Activated CD4-positive, alpha-beta T cell treated with anti-CD3 and anti-CD28 coated beads, Interleukin-2, Interleukin-4, amounts not matched to agents 100 ng/mL and 50 ng/mL, durations not matched to agents 16 hours and 8 hours (primary cell): Measurements from ENCODE around the gene PCMT1.
"Not testable (repeated sequence)": the region's sequence is repeated elsewhere in the genome, so short reads cannot be mapped to it uniquely, and the experiment has no call there.

Experiments used
- DNase-seq: peaks from one replicate; pipeline ENCODE4 v3.0.0-alpha.2; 2020; ENCODE audit warnings: low spot score

Gene PCMT1

DNA sequence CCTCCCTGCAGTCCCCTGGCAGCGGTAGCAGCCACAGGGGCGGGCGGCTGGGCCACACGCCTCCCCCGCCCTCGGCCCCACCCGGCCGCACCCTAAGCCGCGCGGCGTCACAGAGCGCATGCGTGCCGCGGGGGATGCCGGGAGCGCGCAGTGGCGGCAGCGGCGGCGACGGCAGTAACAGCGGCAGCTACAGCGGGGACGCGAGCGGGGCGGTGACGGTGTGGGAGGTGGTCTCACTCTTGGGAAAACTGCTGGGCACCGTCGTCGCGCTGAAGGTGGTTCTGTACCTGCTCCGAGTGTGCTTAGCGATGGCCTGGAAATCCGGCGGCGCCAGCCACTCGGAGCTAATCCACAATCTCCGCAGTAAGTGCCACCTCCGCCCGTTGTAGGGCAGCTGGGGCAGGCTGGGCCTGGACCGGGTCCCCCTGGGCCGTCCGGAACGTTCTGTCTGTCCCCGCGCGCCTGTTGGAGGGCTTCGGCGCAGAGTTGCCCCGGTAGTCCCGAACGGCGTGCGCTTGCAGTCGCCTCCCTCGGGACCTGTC is at the start of gene PCMT1:
Gene PCMT1, plus strand, starts transcription at position 148 of the 542 bp plus-strand sequence. Its CDS starts 161 bp downstream, at position 309.
- DNase-seq = peak; percentile 89

DNA sequence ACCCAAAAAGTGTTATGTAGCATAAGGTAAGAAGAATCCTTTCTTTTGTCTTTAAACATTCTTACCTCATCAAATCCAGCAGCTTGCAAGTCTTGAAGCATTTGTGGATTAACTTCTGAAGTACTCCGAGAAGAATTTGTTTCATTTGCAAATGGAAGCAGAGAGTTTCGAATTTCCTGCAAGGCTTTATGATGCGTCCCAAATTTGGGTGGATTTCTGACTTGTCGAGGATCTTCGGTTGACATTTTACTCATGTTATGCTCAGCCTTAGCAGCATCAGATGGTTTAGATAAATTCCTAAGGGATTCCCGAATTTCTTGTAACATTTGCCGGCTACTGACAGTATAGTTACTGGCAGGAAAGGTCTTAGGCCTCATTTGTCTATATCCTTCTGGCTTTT is 47.8 kb upstream of the PCMT1 start:
- no peak for DNase-seq

DNA sequence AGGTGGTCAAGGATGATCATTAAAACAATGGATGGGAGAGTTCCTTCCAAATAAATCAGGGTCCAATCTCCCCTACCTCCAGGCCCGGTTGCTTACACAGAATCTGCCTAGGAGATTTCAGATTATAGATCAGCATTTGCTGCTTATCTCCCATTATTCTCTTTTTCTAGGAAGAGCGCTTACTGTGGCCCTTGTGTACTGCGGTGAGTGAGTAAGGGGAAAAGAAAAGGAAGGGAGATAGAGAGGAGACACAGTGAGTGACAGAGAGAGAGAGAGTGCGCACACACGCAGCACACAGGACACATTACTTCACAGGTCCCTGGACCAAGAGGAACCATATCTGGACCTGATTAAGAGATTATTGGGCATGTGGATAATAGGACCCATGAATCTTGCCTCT is 37.8 kb upstream of the PCMT1 start:
- DNase-seq = no peak

DNA sequence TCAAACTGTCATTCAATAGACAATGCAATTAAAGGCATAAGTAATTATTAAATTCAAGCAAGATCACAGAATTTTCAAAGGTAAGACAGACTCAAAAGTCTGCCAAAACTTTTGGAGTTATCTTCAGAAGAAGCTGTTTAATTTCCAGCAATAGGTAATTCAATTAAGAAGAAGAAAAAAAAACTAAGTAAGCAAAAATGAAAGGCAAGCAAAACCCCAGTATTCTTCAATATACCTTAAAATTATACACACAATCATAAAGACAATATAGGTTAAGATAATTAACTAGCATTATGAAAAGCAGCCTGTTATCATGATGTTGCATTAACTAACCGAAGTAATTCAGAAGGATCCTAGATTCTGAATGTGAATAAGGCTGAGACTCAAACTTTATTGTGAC is 35.1 kb upstream of the PCMT1 start:
- DNase-seq = no peak

GRCh38 chr6:149716181-149716963 is 33.2 kb upstream of the PCMT1 start:
- DNase-seq = peak; percentile 44

DNA sequence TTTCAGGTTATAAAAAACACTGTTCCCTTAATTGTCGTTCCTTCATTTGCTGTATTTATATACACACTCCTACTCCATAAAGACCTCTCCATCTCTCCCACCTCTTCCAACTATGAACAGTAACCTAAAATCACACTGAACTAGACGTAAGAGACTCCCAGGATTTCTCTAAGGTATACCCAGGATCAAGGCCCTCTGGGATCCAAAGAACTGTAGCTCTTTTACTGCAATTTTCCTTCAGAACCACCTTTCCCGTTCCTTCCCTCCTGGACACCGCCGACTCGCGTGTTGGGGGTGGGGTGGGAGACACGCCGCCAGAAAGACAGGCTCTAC is 32.3 kb upstream of the PCMT1 start:
- DNase-seq = no peak

DNA sequence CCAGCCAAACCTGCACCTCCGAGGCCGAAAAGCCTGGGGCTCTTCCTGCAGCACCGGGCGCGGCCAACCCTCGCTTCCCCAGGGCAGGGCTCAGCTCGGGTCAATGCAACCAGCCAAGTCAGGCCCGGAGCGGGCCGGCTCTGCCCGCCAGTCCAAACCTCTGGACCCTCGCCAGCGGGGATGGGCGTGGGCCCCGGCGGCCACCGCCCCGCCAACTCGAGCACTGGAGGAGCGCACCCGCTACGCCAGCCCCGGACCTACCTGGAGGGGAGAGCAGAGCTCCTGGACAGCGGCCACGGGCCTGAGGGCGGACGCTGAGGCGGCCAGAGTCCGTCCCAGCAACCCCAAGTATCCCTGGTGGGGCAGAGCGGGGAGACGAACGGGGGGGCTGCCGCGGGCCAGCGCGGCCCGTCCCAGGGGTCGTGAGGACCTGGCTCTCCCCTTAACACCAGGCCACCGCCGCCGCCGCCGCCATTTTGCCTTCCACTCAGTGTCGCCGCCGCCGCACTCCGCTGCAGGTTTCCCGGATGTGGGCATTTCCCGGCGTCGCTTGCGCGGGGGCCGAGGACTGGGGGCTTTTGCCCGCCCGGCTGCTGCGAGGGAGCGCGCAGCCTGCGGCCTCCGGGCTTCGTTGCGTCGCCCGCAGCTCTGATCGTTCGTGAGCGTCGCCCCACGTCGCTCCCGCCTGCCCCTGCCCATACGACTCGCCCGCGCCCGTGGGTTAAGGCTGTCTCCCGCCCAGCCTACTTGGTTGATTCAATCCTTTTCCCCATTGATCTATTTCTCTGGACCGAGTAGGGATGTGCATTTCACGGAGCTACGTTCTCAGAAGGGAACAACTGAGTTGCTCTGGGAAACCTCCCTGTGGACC is 31.7 kb upstream of the PCMT1 start, which contains the start of gene LATS1:
Gene LATS1, minus strand, starts transcription at position 514 of the 871 bp plus-strand sequence. CDS start 15,975 bp downstream, outside the sequence.
- DNase-seq = peak; percentile 92

- no peak for DNase-seq
Observed at GRCh38 chr6:149719531-149719930, 30.0 kb upstream of the PCMT1 start.

GRCh38 chr6:149723262-149723661 is 26.3 kb upstream of the PCMT1 start:
- no peak for DNase-seq

- DNase-seq = peak; percentile 60
Observed at GRCh38 chr6:149723771-149724417, 25.6 kb upstream of the PCMT1 start.

DNA sequence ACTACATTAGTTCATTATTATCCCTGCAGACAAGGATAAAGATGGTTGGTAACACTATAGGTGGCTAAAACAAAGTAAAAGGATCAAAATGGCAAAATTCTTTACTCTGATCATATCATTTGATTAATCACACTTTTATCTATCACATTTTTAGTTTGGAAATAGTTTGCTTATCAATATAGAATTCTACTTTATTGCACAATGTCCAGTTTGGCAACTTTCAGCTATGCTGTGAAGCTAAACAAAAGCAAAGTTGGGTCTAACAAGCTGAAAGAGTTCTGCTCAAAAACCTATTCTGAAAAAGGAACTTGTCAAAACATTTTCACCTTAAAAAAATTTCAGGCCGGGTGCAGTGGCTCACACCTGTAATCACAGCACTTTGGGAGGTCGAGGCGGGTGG is 23.8 kb upstream of the PCMT1 start:
- DNase-seq = no peak

- no peak for DNase-seq
Observed at GRCh38 chr6:149727793-149728498, 21.6 kb upstream of the PCMT1 start.

DNA sequence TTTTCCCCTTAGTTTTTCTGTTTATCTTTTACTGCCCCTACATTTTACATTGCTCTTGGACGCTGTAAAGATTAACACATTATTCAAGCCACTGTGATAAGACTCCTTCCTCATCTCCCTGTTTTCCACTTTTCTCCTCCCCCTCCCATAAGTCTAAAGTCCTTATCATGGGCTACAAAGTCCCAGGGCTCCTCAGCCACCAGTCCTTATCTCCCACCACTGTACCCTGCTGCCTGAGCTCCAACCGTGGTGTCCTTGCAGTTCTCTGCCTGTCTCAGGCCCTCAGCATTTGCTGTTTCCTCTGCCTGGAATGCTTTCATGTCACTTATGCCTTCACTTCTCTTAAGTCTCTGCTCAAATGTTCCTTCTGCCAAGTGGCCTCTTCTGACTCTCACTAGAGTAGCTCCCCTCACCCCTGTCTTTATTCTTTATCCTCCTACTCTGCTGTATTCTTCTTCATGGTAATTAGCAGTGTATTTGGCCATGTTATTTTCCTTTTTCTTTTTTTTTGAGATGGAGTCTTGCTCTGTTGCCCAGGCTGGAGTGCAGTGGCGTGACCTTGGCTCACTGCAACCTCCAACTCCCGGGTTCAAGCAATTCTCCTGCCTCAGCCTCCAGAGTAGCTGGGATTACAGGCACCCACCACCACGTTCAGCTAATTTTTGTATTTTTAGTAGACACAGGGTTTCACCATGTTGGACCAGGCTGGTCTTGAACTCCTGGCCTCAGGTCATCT is 20.9 kb upstream of the PCMT1 start:
- DNase-seq = no peak

DNA sequence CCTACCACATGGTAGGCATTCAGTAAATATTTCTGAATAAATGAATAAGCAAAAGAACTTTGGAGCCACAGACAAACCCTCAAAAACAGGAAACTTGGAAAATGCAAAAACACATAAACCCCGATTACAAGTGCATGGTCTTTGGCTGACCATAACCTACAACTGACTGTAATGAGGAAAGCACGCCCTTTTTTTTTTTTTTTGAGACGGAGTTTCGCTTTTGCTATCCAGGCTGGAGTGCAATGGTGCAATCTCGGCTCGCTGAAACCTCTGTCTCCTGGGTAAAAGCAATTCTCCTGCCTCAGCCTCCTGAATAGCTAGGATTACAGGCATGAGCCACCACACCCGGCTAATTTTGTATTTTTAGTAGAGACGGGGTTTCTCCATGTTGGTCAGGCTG is 19.7 kb upstream of the PCMT1 start:
- DNase-seq = no peak

GRCh38 chr6:149733089-149733720 is 16.3 kb upstream of the PCMT1 start:
- DNase-seq = no peak

GRCh38 chr6:149734915-149735314 is 14.6 kb upstream of the PCMT1 start:
- DNase-seq = no peak

DNA sequence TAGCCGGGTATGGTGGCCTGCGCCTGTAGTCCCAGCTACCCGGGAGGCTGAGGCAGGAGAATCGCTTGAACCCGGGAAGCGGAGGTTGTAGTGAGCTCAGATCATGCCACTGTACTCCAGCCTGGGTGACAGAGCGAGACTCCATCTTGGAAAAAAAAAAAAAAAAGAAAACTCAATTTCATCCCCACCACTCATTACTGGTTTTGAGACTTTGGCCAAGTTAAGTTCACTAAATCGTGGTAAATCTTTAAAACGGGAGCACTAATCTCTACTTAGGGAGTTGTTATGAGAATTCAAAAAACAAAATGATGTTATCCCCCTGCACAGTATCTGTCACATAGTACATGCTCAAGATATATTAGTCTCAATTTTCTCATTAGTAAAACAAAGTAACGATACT is 4.3 kb upstream of the PCMT1 start:
- not testable (repeated sequence) for DNase-seq

DNA sequence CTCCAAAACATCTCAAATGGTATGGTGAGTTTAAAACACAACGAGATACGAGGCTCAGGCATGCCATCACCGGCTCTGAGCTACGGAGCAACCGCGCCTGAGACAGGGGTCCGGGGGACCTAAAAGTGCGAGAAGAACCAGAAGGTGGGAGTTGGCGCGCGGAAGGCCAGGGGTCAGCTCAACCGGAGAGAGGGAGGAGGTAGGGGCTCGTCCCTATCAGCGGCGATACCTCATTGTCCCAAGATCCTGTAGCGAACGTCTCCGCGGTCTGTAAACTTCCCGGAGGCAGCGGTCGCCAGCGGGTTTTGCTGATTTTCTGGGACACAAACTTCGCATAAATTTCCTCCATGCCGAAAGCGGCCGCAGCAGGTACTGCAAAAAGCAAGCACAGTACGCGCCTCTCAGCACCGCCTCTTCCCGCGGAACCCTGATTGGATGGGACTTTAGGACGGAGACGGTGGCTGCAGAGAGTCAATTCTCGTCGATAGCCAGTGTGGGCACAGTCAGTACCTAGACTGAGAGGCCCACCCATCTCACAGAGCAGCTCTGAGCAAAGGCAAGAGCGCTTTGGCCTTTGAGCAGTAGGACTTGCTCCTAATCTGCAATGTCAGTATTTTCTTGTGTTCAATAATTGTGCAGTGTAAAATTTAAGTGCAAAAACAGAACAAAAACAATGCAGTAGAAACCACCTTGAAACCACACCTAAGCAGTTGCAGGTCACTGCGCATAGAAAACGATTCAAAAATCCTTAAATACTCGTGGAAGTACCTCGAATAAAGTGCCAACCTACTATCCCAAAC is 3.2 kb upstream of the PCMT1 start, which contains the start of gene NUP43:
Gene NUP43, minus strand, starts transcription at position 383 of the 800 bp plus-strand sequence. Its CDS starts 34 bp downstream, at position 349.
- DNase-seq = peak; percentile 96

GRCh38 chr6:149749082-149749593 is 403 bp upstream of the PCMT1 start:
- not testable (repeated sequence) for DNase-seq
